ENCODE data around the gene PYGB.

The PYGB gene

DNA sequence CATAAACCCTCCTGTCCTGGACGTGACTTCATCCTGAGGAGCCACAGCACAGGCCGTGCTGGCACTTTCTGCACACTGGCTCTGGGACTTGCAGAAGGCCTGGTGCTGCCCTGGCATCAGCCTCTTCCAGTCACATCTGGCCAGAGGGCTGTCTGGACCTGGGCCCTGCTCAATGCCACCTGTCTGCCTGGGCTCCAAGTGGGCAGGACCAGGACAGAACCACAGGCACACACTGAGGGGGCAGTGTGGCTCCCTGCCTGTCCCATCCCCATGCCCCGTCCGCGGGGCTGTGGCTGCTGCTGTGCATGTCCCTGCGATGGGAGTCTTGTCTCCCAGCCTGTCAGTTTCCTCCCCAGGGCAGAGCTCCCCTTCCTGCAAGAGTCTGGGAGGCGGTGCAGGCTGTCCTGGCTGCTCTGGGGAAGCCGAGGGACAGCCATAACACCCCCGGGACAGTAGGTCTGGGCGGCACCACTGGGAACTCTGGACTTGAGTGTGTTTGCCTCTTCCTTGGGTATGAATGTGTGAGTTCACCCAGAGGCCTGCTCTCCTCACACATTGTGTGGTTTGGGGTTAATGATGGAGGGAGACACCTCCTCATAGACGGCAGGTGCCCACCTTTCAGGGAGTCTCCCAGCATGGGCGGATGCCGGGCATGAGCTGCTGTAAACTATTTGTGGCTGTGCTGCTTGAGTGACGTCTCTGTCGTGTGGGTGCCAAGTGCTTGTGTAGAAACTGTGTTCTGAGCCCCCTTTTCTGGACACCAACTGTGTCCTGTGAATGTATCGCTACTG is 22.0 kb upstream of the PYGB start:
- no peak overlapping the region for H3K4me3 ChIP-seq (ENCODE audit: low read depth, low read length)
- TF ChIP-seq, protein P1, sequence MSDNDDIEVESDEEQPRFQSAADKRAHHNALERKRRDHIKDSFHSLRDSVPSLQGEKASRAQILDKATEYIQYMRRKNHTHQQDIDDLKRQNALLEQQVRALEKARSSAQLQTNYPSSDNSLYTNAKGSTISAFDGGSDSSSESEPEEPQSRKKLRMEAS (IDR thresholded peaks at IDR 0.05; ENCODE audit: low read depth, low read length) = no peak
- TF ChIP-seq MYC (IDR thresholded peaks at IDR 0.05; ENCODE audit: low read depth, low read length) = no peak
- no peak for TF ChIP-seq POLR2A (IDR thresholded peaks at IDR 0.05; ENCODE audit: extremely low read depth, insufficient read length)
- TF ChIP-seq, protein P2, sequence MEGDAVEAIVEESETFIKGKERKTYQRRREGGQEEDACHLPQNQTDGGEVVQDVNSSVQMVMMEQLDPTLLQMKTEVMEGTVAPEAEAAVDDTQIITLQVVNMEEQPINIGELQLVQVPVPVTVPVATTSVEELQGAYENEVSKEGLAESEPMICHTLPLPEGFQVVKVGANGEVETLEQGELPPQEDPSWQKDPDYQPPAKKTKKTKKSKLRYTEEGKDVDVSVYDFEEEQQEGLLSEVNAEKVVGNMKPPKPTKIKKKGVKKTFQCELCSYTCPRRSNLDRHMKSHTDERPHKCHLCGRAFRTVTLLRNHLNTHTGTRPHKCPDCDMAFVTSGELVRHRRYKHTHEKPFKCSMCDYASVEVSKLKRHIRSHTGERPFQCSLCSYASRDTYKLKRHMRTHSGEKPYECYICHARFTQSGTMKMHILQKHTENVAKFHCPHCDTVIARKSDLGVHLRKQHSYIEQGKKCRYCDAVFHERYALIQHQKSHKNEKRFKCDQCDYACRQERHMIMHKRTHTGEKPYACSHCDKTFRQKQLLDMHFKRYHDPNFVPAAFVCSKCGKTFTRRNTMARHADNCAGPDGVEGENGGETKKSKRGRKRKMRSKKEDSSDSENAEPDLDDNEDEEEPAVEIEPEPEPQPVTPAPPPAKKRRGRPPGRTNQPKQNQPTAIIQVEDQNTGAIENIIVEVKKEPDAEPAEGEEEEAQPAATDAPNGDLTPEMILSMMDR (IDR thresholded peaks at IDR 0.05; ENCODE audit: low read depth, low read length) = no peak
- no peak for DNase-seq (ENCODE audit: low read depth)

GRCh38 chr20:25226433-25227316 is 21.2 kb upstream of the PYGB start:
- H3K4me3 ChIP-seq (ENCODE audit: low read depth, low read length) = no peak overlapping the region
- TF ChIP-seq, protein P2 (IDR thresholded peaks at IDR 0.05; ENCODE audit: low read depth, low read length) = no peak
- TF ChIP-seq POLR2A (IDR thresholded peaks at IDR 0.05; ENCODE audit: extremely low read depth, insufficient read length) (no peak), MYC (IDR thresholded peaks at IDR 0.05; ENCODE audit: low read depth, low read length) (peak; percentile 63; the same call in 1 of the 2 replicates)
- TF ChIP-seq, protein P1 (IDR thresholded peaks at IDR 0.05; ENCODE audit: low read depth, low read length) = peak; percentile 90
- DNase-seq (ENCODE audit: low read depth) = peak; percentile 60

GRCh38 chr20:25227317-25227831 is 20.5 kb upstream of the PYGB start:
- DNase-seq (ENCODE audit: low read depth) = no peak
- H3K4me3 ChIP-seq (ENCODE audit: low read depth, low read length) = no peak overlapping the region
- TF ChIP-seq POLR2A (IDR thresholded peaks at IDR 0.05; ENCODE audit: extremely low read depth, insufficient read length) (no peak), MYC (IDR thresholded peaks at IDR 0.05; ENCODE audit: low read depth, low read length) (no peak)
- TF ChIP-seq, protein P1 (IDR thresholded peaks at IDR 0.05; ENCODE audit: low read depth, low read length) = no peak
- TF ChIP-seq, protein P2 (IDR thresholded peaks at IDR 0.05; ENCODE audit: low read depth, low read length) = no peak

GRCh38 chr20:25229486-25230165 is 18.3 kb upstream of the PYGB start:
- TF ChIP-seq, protein P1 (IDR thresholded peaks at IDR 0.05; ENCODE audit: low read depth, low read length) = no peak
- TF ChIP-seq, protein P2 (IDR thresholded peaks at IDR 0.05; ENCODE audit: low read depth, low read length) = no peak
- TF ChIP-seq POLR2A (IDR thresholded peaks at IDR 0.05; ENCODE audit: extremely low read depth, insufficient read length) = no peak
- no peak for TF ChIP-seq MYC (IDR thresholded peaks at IDR 0.05; ENCODE audit: low read depth, low read length)
- H3K4me3 ChIP-seq (ENCODE audit: low read depth, low read length) = no peak overlapping the region
- DNase-seq (ENCODE audit: low read depth) = no peak

DNA sequence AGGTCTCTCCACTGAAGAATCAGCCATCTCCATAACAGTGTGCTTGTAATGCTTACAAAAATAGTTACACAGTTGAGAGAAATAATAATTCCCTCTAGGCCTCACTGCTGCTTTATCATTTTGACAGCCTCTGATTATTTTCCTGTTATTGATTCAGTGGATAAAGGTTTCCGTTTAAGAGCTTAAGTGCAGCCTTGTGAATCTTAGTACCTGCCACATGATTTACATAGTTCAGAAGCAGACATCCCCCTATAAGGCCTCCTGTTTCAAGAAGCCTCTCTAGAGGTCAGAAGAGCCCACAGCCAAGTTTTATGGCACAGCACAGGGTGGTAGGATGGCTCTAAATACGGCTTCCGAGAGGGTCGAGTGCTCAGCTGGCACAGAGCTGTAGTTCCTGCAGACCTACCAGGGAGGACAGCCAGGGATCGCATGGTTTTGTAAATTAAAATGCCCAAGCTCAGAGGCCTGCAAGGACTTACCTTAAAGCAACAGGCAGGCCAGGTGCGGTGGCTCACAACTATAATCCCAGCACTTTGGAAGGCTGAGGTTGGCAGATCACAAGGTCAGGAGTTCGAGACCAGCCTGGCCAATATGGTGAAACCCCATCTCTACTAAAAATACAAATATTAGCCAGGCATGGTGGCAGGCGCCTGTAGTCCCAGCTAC is 17.6 kb upstream of the PYGB start:
- no peak for DNase-seq (ENCODE audit: low read depth)
- no peak overlapping the region for H3K4me3 ChIP-seq (ENCODE audit: low read depth, low read length)
- TF ChIP-seq, protein P1 (IDR thresholded peaks at IDR 0.05; ENCODE audit: low read depth, low read length) = no peak
- TF ChIP-seq MYC (IDR thresholded peaks at IDR 0.05; ENCODE audit: low read depth, low read length) = no peak
- TF ChIP-seq, protein P2 (IDR thresholded peaks at IDR 0.05; ENCODE audit: low read depth, low read length) = no peak
- no peak for TF ChIP-seq POLR2A (IDR thresholded peaks at IDR 0.05; ENCODE audit: extremely low read depth, insufficient read length)
